ENCODE data around the gene MYRF.

GRCh38 chr11:61773809-61774208, 21.4 kb downstream of the MYRF start:
- TF ChIP-seq MYC (IDR thresholded peaks at IDR 0.05; ENCODE audit: low read depth, low read length) (no peak), CTCF (IDR thresholded peaks at IDR 0.05; ENCODE audit: extremely low read depth in 1 of 2, insufficient read depth in 1 of 2, low read depth in 1 of 2, low read length in 2 of 2) (no peak), MAX (IDR thresholded peaks at IDR 0.05; ENCODE audit: insufficient read depth, insufficient read length) (no peak), POLR2A (IDR thresholded peaks at IDR 0.05; ENCODE audit: low read depth, low read length) (no peak), EZH2 (IDR thresholded peaks at IDR 0.05; ENCODE audit: borderline replicate concordance, low read depth, low read length, severe bottlenecking) (no peak), JUN (IDR thresholded peaks at IDR 0.05; ENCODE audit: borderline replicate concordance, insufficient read depth, insufficient read length, low read depth) (no peak), POLR2AphosphoS5 (IDR thresholded peaks at IDR 0.05; ENCODE audit: insufficient read depth, low read depth, low read length) (no peak), GATA2 (IDR thresholded peaks at IDR 0.05; ENCODE audit: insufficient read depth, insufficient read length, low read depth, low read length) (no peak)
